ENCODE data around the gene GPD1L. TPM values are rescaled to one million over a fixed set of nuclear protein-coding genes. Genes with fewer than 3 reads are reported as not detected.

GPD1L gene
- total RNA-seq, 1 donor from 2014 or later = 11.5 TPM

DNA sequence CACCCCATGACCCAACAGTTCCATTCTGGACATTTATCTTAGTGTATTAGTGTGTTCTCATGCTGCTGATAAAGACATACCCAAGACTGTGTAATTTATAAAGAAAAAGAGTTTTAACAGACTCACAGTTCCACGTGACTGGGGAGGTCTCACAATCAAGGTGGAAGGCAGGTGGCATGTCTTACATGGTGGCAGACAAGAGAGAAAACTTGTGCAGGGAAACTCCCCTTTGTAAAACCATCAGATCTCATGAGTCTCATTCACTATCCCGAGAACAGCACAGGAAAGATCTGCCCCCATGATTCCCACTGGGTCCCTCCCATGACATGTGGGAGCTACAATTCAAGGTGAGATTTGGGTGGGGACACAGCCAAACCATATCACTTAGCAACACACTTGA, 21.6 kb upstream of the GPD1L start:
- TF ChIP-seq, protein P1, sequence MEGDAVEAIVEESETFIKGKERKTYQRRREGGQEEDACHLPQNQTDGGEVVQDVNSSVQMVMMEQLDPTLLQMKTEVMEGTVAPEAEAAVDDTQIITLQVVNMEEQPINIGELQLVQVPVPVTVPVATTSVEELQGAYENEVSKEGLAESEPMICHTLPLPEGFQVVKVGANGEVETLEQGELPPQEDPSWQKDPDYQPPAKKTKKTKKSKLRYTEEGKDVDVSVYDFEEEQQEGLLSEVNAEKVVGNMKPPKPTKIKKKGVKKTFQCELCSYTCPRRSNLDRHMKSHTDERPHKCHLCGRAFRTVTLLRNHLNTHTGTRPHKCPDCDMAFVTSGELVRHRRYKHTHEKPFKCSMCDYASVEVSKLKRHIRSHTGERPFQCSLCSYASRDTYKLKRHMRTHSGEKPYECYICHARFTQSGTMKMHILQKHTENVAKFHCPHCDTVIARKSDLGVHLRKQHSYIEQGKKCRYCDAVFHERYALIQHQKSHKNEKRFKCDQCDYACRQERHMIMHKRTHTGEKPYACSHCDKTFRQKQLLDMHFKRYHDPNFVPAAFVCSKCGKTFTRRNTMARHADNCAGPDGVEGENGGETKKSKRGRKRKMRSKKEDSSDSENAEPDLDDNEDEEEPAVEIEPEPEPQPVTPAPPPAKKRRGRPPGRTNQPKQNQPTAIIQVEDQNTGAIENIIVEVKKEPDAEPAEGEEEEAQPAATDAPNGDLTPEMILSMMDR (IDR thresholded peaks at IDR 0.05; ENCODE audit: insufficient read depth, low read length, poor library complexity, severe bottlenecking) = no peak
- no peak for DNase-seq (ENCODE audit: low read depth)
- H3K27me3 ChIP-seq (ENCODE audit: control insufficient read depth, insufficient read depth, low read length) = no peaks in the 10 kb centered on the region
- no peak overlapping the region for H3K4me3 ChIP-seq (ENCODE audit: low read depth, low read length)
- no peaks in the 10 kb centered on the region for H3K36me3 ChIP-seq (ENCODE audit: control insufficient read depth, insufficient read depth, low read length)

DNA sequence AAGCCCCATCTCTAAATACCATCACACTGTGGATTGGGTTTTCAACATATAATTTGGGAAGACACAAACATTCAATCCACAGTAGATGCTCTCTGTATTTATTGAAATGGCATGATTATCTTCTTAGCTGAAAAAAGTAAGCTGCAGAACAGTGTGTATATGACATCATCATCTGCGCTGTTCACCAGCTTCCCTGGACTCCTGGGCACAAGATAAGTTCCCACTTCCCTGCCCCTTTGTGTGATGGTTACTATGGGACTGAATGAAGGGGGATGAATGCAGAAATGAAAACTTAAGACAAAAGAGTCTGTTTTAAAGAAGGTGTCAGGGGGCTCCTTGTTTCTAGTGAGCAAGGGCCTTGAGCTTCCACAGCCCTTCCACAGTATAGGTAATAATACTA, 20.0 kb upstream of the GPD1L start:
- no peak for DNase-seq (ENCODE audit: low read depth)
- H3K36me3 ChIP-seq (ENCODE audit: control insufficient read depth, insufficient read depth, low read length) = no peaks in the 10 kb centered on the region
- no peak overlapping the region for H3K4me3 ChIP-seq (ENCODE audit: low read depth, low read length)
- H3K27me3 ChIP-seq (ENCODE audit: control insufficient read depth, insufficient read depth, low read length) = no peaks in the 10 kb centered on the region
- TF ChIP-seq, protein P1 (IDR thresholded peaks at IDR 0.05; ENCODE audit: insufficient read depth, low read length, poor library complexity, severe bottlenecking) = no peak

DNA sequence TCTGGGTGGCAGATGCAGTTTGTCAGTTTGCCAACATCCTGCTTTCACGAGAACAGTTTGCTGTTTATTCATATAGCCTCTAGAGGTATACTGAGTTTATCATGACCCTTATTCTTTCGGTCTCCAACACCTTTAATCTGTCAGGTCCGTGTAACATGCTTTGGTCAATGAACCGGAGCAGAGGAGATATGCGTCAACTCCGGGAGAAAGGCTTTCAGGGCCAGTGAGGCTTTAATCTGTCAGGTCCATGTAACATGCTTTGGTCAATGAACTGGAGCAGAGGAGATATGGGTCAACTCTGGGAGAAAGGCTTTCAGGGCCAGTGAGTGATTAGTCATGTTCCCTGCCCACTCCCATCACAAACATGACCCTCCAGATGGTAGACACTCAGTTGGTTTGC, 16.9 kb upstream of the GPD1L start:
- TF ChIP-seq, protein P1 (IDR thresholded peaks at IDR 0.05; ENCODE audit: insufficient read depth, low read length, poor library complexity, severe bottlenecking) = no peak

DNA sequence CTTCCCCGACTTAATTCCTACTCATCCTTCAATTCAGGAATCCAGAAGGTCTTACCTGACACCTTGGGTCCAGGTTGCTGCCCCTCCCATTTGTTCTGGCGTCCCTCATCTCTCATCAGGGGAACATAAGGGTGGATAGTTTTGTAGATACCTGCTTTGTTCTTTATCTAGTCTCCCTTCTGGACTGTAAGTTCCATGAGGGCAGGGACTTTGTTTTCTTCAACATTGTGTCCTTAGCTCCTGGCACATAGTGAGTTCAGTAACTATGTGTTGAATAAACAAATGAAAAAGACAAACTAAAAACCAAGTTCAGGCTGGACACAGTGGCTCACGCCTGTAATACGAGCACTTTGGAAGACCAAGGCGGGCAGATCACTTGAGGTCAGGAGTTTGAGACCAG, 13.2 kb upstream of the GPD1L start:
- Histone ChIP-seq H3K36me3 (ENCODE audit: control insufficient read depth, insufficient read depth, low read length) (no peaks in the 10 kb centered on the region), H3K4me3 (ENCODE audit: low read depth, low read length) (no peak overlapping the region), H3K27me3 (ENCODE audit: control insufficient read depth, insufficient read depth, low read length) (no peaks in the 10 kb centered on the region)
- DNase-seq (ENCODE audit: low read depth) = no peak
- TF ChIP-seq, protein P1 (IDR thresholded peaks at IDR 0.05; ENCODE audit: insufficient read depth, low read length, poor library complexity, severe bottlenecking) = no peak

More for the DNA sequence above, 16.9 kb upstream of the GPD1L start:
- no peaks in the 10 kb centered on the region for H3K36me3 ChIP-seq (ENCODE audit: control insufficient read depth, insufficient read depth, low read length)
- no peak overlapping the region for H3K4me3 ChIP-seq (ENCODE audit: low read depth, low read length)
- no peaks in the 10 kb centered on the region for H3K27me3 ChIP-seq (ENCODE audit: control insufficient read depth, insufficient read depth, low read length)
- DNase-seq (ENCODE audit: low read depth) = peak; percentile 14

DNA sequence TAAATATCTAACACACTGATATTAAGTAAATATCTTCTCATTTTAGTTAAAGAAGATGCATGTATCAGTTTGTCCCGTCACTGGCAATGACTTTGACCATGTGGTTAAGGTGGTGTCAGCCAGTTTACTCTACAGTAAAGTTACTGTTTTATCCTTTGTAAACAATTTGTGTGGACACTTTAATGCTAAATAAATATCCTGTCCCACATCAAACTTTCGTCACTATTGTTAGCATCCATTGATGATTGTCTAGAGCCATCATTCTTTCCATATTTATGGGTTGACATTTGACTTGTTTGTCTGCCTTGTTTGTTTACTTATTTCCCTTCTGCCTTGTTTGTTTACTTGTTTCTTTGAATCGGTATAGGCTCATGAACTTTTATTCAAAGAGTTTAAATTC, 11.0 kb upstream of the GPD1L start:
- no peak for DNase-seq (ENCODE audit: low read depth)
- H3K4me3 ChIP-seq (ENCODE audit: low read depth, low read length) = no peak overlapping the region
- H3K36me3 ChIP-seq (ENCODE audit: control insufficient read depth, insufficient read depth, low read length) = no peaks in the 10 kb centered on the region
- TF ChIP-seq, protein P1 (IDR thresholded peaks at IDR 0.05; ENCODE audit: insufficient read depth, low read length, poor library complexity, severe bottlenecking) = no peak
- no peaks in the 10 kb centered on the region for H3K27me3 ChIP-seq (ENCODE audit: control insufficient read depth, insufficient read depth, low read length)

DNA sequence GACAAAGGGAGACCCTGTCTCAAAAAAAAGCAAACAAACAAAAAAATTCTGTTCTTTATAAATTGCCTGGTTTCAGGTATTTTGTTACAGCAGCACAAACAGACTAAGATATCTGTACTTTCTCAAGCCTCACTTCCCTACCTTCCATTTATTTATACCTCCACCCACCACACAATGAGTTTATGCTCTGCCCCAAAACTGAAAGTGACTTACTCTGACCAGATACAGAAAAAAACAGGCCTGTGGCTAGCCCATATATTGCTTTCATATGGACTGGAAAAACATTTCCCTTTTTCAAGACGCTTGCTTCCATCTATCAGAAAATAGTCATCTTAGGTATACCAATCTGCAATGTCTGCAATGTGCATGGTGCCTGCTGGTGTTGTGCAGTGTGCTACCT, 8.7 kb upstream of the GPD1L start:
- TF ChIP-seq, protein P1 (IDR thresholded peaks at IDR 0.05; ENCODE audit: insufficient read depth, low read length, poor library complexity, severe bottlenecking) = no peak
- no peak for DNase-seq (ENCODE audit: low read depth)
- H3K4me3 ChIP-seq (ENCODE audit: low read depth, low read length) = no peak overlapping the region
- H3K36me3 ChIP-seq (ENCODE audit: control insufficient read depth, insufficient read depth, low read length) = no peaks in the 10 kb centered on the region
- H3K27me3 ChIP-seq (ENCODE audit: control insufficient read depth, insufficient read depth, low read length) = no peaks in the 10 kb centered on the region

Data from kidney epithelial cell (primary cell).